GM12873 (cell line): ENCODE measurements around the gene PLD1.

Experiments
- TF ChIP-seq, protein P1 (sequence below): IDR thresholded peaks from 2 replicates; pipeline ENCODE4 v1.5.1; 2012; ENCODE audit warnings: low read depth, mild to moderate bottlenecking, moderate library complexity, low read length, control low read depth; ENCODE audit not compliant: insufficient read depth; ENCODE audit errors: missing control alignments

PLD1 gene

DNA sequence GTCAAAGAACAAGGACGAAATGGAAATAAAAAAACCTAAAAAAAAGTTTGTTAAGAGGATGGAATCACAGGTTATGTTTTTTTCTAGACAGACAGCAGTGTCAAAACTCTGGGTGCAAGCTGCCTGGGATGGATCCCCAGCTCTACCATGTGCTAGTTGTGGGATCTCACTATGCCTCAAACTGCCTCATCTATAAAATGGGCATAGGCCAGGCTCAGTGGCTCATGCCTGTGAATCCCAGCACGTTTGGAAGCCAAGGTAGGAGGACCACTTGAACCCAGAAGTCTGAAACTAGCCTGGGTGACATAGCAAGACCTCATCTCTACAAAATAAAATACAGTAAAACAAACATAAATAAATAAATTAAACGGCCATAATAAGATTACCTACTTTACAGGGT, 4.6 kb downstream of the PLD1 start:
- TF ChIP-seq, protein P1, sequence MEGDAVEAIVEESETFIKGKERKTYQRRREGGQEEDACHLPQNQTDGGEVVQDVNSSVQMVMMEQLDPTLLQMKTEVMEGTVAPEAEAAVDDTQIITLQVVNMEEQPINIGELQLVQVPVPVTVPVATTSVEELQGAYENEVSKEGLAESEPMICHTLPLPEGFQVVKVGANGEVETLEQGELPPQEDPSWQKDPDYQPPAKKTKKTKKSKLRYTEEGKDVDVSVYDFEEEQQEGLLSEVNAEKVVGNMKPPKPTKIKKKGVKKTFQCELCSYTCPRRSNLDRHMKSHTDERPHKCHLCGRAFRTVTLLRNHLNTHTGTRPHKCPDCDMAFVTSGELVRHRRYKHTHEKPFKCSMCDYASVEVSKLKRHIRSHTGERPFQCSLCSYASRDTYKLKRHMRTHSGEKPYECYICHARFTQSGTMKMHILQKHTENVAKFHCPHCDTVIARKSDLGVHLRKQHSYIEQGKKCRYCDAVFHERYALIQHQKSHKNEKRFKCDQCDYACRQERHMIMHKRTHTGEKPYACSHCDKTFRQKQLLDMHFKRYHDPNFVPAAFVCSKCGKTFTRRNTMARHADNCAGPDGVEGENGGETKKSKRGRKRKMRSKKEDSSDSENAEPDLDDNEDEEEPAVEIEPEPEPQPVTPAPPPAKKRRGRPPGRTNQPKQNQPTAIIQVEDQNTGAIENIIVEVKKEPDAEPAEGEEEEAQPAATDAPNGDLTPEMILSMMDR, result no peak

DNA sequence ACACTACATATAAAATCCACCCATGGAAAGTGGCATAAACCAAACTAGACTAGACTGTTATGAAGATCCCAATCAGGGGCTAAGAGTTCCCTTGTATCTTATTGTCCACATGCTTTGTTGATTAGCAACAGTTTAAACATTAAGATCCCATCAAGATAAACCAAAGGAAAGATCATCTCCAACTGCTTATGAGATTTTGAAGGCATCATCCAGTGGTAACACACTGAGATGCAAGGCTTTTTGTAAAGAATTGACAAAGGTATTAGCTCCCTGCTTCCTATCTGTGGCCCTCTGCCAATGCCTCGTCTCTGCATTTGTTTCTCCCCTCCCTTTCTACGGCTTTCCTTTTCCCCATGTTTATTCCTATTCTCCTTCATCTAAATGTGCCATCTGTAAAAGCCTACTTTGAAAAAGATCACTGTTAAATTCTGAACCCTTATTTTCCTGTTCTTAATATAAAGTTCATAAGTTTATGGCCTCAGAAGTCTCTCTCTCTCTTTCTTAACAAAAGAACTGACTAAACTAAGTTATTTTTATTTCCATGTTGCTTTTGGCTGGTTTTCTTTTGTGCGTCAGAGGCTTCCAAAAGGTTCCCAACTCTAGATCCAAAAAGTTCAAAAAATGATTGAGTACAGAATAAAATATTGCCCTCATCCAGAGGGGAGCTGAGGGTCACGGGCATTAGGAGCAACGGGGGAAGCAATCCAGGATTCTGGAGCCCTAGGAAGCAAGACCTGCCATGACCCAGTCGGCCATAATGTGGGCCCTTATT, 5.5 kb downstream of the PLD1 start:
- TF ChIP-seq, protein P1, result no peak

- TF ChIP-seq, protein P1, result no peak
These were observed 7.2 kb downstream of the PLD1 start for GRCh38 chr3:171803044-171803443.

DNA sequence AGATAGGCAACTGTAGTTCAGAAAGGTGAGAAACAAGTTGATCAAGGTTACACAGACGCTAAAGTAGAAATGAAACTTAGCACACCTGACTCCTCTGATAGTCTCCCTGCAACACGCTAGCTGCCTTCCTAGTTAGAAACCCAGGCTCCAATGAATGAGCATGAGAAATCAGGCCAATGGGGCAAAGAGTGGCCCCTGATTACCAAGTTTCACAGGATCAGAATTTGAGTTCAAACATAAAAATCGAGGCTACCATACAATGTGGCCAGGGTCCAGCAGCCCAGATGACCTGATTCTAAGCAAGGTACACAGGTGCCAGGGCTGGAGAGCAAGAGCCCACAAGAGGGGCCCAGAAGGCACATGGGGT, 7.7 kb downstream of the PLD1 start:
- TF ChIP-seq, protein P1, result no peak

DNA sequence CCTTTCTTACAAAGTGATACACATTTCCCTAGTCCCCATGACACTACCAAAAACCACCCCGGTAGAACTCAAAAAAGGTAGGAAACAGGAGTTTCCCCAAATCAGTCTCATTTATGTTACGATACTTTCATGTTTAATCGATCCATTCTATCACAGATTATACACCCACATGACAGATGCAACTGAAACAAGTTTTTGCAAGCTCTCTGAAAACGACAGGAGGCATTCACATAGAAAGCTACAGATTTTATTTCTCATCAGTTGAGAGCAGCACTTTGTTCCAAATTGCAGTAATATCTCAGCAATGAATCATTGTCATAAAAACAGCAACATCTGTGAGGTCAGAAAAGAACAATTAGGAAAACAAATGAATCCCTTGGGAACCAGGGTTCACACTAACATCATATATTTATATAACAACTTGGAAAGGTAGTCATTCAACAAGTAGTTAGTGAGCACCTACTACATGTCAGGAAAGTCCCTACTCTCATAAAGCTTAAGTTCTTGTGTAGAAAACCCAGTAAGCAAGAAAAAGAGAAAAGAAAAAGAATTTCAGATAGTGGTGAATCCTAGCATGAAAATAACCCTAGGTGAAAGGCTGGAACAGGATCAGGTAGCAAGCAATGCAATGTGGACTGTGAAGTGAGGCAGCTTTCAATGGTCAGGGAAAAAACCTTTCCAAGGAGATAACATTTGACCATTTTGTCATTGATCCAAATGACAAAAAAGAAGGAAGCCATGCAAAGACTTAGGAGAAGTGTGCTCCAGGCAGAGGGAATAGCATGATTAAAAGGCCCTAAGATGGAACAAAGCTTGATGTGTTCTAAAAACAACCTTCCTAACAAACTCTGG, 8.3 kb downstream of the PLD1 start:
- TF ChIP-seq, protein P1, result no peak

DNA sequence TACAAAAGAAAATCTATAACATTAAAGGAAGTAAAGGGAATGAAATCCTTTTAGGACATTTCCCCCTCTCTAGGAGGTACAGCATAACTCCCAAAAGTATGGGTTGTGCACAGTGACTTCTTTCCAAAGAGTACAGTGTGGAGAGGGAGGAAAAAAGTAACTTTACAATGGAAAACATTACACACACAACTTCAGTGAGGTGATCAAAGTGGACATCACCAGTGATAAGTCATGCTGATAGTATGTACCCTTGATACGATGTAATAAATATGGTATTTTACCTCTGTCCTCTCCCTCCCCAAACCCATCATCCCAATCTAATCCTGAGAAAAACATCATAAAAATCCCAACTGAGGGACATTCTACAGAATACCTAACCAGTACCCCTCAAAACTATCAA, 10.8 kb downstream of the PLD1 start:
- TF ChIP-seq, protein P1, result no peak

GRCh38 chr3:171797873-171798272, 12.4 kb downstream of the PLD1 start:
- TF ChIP-seq, protein P1, result no peak
